ENCODE data around the gene SNTB2. TPM values are rescaled to one million over a fixed set of nuclear protein-coding genes. Genes with fewer than 3 reads are reported as not detected.

The SNTB2 gene
- total and polyA plus RNA-seq, 10 of the 15 experiments (the other 5 are each of a cell fraction or from before 2014, with no cell fraction given) = 1.2 to 15.7 (median 5.0) TPM

DNA sequence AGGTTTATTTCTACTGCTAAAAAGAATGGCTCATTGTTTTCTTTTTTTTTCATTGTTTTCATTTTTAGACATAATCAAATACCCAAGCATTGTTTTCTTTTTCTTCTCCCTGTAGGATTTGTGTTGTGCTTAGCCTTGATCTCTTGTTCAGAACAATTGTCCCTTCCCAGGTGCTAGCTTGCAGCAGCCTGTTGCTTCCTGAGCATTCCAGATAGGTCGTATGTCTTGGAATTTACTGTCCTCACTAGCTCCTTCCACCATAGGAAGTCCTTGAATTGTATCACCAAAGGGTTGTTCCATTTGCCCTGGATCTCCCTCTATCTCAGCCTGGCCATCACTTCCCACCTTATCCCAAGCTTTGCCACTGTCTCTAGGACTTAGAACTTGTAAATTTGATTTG is 114.2 kb downstream of the SNTB2 start:
- 100% methylated on average over 1 of the region's 1 CpG for WGBS (ENCODE audit: insufficient coverage, insufficient replicate concordance, low lambda C conversion rate, missing lambda C conversion rate)
- no peak overlapping the region for H2AFZ ChIP-seq (ENCODE audit: control insufficient read depth, low read depth, low read length)
- RAD21 ChIA-PET (ENCODE audit: unreplicated experiment) = no interaction called here
- H3K9me3 ChIP-seq (replicated peaks; ENCODE audit: control insufficient read depth, insufficient read depth, low read length) = no peaks in the 10 kb centered on the region
- DNase-seq (ENCODE audit: low read depth, low spot score) (no peak), FAIRE-seq (no peak), ATAC-seq (no peak)
- H3K4me1 ChIP-seq (ENCODE audit: control insufficient read depth, insufficient read depth, low read length) = no peaks in the 10 kb centered on the region
- in situ Hi-C loops (cut with MboI) = no loop called here
- H3K27ac ChIP-seq (ENCODE audit: control insufficient read depth, insufficient read depth) = no peak overlapping the region
- H3K4me3 ChIP-seq = no peak overlapping the region
- CTCF ChIA-PET = interaction anchor here (1.3 to 1.5 kb wide), 2 partner anchors 13 to 15 kb away, joined by 5 read pairs; no protein-coding TSS in a partner anchor
- peaks cover 0 to 10% of the 10 kb centered on the region in 2 experiments; a peak in 3 of 4 replicates for H3K36me3 ChIP-seq (ENCODE audit: control insufficient read depth in 2 of 2, insufficient read depth in 2 of 2, low read length in 1 of 2)
- H3K27me3 ChIP-seq (replicated peaks in 1 of 2; ENCODE audit: control insufficient read depth in 2 of 2, insufficient read depth in 2 of 2, low read length in 1 of 2) = no peaks in the 10 kb centered on the region
- intact Hi-C loops (cut with micrococcal nuclease; ENCODE audit: unreplicated experiment) = no loop called here
- H3K9ac ChIP-seq (ENCODE audit: control insufficient read depth, insufficient read depth, low read length) = no peak overlapping the region
- no peak overlapping the region for H3K4me2 ChIP-seq (ENCODE audit: control insufficient read depth, insufficient read depth)
- no peak for TF ChIP-seq POLR2A (IDR thresholded peaks at IDR 0.05; ENCODE audit: low read depth, low read length)
- no peak for TF ChIP-seq PAX5 (IDR thresholded peaks at IDR 0.05; ENCODE audit: borderline replicate concordance, low read depth, low read length)
- TF ChIP-seq, protein P1, sequence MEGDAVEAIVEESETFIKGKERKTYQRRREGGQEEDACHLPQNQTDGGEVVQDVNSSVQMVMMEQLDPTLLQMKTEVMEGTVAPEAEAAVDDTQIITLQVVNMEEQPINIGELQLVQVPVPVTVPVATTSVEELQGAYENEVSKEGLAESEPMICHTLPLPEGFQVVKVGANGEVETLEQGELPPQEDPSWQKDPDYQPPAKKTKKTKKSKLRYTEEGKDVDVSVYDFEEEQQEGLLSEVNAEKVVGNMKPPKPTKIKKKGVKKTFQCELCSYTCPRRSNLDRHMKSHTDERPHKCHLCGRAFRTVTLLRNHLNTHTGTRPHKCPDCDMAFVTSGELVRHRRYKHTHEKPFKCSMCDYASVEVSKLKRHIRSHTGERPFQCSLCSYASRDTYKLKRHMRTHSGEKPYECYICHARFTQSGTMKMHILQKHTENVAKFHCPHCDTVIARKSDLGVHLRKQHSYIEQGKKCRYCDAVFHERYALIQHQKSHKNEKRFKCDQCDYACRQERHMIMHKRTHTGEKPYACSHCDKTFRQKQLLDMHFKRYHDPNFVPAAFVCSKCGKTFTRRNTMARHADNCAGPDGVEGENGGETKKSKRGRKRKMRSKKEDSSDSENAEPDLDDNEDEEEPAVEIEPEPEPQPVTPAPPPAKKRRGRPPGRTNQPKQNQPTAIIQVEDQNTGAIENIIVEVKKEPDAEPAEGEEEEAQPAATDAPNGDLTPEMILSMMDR (IDR thresholded peaks at IDR 0.05 in 2 of 3, conservative IDR thresholded peaks at IDR 0.05 in 1 of 3; ENCODE audit: control insufficient read depth in 2 of 3, extremely low read depth in 1 of 3, insufficient read depth in 1 of 3, low read depth in 3 of 3, low read length in 3 of 3) = no peak
- no peak for TF ChIP-seq WRNIP1 (IDR thresholded peaks at IDR 0.05; ENCODE audit: borderline replicate concordance, low read depth, low read length)
- TF ChIP-seq TCF3 (IDR thresholded peaks at IDR 0.05; ENCODE audit: borderline replicate concordance, insufficient read depth, low read depth, low read length) = no peak
- no peak for TF ChIP-seq IKZF2 (IDR thresholded peaks at IDR 0.05)
- TF ChIP-seq MYC (IDR thresholded peaks at IDR 0.05; ENCODE audit: insufficient read depth, insufficient read length, insufficient replicate concordance, low read length, severe bottlenecking) = no peak
- TF ChIP-seq RUNX3 (IDR thresholded peaks at IDR 0.05; ENCODE audit: low read length) = no peak
- SMC1A ChIA-PET (ENCODE audit: uncharacterized antibody, unreplicated experiment) = no interaction called here
- H4K20me1 ChIP-seq (ENCODE audit: control insufficient read depth, insufficient read depth) = no peaks in the 10 kb centered on the region
- POLR2A ChIA-PET = interaction anchor here (0.6 kb wide), 1 partner anchor 333 kb away, joined by 4 read pairs; no protein-coding TSS in a partner anchor
- no peaks in the 10 kb centered on the region for H3K79me2 ChIP-seq (ENCODE audit: control insufficient read depth, insufficient read depth, low read length)
- no TSS peak for BruUV-seq (replicated peaks)
